Left renal cortex interstitium (tissue), 4 donors: Measurements from ENCODE around the gene TNFRSF6B. TPM values are rescaled to one million over a fixed set of nuclear protein-coding genes. Genes with fewer than 3 reads are reported as not detected.
"Not testable (repeated sequence)": the region's sequence is repeated elsewhere in the genome, so short reads cannot be mapped to it uniquely, and the experiment has no call there.

Experiments
- DNase-seq, 4 donors: peaks; one replicate each; pipeline ENCODE4 v3.0.0-alpha.2; 2013; ENCODE audit warnings: low read depth in 4 of 4, low spot score in 2 of 4, missing footprints in 1 of 4
- polyA plus RNA-seq, 4 donors: library from polyadenylated mRNA; unstranded; fragments of 120-200 nt; gene quantifications; one replicate each; pipeline ENCODE4 v1.2.1, GENCODE V29; 2013; ENCODE audit not compliant: insufficient read length in 4 of 4

TNFRSF6B gene
- polyA plus RNA-seq, 4 donors: 1.6 to 3.8 (median 2.9) TPM

DNA sequence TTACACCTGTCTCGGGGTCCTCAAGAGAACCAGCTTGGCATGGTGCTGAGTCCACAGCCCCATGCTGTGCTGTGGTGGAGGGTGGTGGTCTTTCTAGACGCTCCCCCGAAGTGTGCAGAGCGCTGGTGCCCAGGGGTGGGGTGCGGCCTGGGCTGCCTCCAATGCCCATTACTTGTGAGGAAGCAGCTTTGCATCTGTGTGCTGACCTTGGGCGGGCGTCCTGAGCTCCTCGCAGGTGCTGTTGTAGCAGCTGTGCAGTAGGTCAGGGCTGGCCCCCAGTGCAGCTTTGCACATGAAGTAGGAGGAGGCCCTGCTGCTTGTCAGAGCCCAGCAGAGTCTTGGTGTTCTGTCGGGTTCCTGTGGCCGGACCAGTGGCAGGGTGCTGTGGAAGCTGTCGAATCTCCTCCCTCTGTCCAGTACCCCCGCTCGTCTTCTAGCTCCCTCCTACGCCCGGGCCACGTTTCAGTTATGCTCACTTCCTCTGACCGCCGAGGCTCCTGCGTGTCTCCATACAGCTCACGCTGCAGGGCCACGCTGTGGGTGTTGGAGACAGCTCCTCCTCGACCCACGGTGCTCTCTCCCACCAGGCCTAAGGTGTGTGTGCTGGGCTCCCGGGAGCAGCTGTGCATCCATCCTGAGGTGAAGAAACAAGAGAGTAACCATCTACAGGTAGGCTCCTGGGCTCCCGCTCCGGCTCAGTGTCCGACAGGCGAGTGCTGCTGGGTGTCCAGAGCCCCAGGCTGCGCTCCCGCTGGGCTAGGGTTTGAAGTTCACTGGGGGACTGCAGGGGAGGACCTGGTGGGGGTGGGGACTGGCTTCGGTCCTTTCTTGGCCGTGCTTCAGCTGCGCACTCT, 34.3 kb upstream of the TNFRSF6B start:
- DNase-seq: no peak

- DNase-seq: no peak
These were observed 33.7 kb upstream of the TNFRSF6B start for GRCh38 chr20:63662813-63663189.

DNA sequence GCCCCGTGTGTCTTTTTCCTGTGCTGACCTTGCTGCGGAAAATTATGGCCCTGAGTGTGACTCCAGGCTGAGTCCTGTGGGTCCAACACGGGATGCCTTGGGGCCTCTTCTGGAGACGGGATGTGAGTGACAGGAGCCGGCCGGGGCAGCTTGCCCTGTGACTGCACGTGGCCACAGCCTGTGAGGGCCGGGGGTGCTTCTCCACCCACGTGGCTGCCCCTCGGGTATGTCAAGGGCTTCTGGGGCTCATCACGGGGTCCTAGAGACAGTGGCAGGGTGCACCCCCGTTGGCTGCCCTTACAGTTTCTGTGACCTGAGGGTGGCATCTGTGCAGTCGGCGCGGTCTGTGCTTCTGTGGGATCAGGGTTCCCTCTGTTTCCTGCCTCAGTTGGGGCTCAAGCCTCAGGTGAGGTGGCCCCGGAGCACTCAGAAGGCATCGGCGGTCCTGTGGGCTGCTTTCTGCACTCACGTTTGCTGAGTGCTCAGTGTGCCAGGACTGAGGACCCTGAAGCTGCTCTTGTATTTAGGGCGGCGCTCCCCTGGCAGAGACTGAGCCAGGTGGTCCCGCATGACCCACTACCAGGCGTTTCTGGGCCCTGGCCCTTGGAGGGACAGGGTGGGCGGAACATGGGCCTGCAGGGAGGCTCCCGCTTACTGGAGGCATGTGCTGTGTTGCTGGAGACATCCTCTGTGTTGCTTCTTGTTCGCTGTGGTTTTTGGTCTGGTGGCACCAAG, 33.0 kb upstream of the TNFRSF6B start:
- no peak for DNase-seq

DNA sequence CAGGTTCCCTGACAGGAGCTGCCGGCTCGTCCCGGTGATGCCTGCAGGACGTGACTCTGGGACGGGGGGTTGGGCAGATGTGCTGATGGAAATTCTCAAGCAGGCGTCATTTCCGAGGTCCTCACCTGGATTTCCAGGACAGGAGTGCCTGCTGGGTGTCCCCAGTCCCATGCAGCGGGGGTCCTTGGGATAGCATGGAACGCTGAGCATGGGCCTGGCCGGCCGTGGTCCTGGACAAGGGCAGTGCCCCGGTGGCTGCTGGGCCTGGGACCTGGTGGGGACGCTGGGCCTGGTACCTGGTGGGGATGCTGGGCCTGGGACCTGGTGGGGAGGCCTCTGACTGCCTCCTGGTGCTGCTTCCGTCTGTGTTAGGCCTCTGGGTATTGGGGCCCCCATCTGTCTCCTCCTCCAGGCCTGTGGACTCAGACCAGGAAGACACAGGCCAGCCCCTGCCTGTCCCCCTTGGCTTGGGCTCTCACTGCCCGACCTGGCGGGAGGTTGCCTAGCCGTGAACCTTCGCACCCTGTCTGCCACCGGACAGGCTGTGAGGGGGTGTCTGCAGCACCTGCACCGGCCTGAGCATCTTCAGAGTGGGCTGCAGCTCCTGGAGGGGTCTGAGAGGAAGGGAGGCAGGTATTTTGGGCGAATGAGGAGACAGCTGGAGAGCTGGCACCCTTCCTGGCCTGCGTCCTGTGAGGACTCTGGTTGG, 32.2 kb upstream of the TNFRSF6B start:
- DNase-seq: no peak

- DNase-seq: no peak
These were observed 31.4 kb upstream of the TNFRSF6B start for GRCh38 chr20:63664861-63665594.

DNA sequence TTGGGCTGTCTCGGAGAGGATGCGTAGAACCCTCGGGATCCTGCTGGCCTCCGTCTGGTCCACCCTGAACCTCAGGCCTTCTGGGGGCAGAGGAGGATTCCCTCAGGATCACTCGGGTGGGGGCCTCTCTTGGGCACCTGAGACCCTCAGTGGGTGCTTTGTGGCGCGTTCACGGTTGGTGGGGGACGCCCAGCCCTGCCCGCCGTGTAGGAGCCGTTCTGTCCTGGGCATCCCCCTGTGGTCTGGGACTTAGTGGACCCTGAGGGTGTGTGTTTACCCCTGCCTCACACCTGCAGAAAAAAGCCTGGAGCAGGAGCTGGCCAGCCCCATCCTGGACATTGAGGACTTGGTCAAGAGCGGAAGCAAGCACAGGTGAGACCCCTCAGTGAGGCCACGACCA, 30.7 kb upstream of the TNFRSF6B start:
- DNase-seq: no peak

- DNase-seq: no peak
These were observed 28.6 kb upstream of the TNFRSF6B start for GRCh38 chr20:63667858-63668257.

DNA sequence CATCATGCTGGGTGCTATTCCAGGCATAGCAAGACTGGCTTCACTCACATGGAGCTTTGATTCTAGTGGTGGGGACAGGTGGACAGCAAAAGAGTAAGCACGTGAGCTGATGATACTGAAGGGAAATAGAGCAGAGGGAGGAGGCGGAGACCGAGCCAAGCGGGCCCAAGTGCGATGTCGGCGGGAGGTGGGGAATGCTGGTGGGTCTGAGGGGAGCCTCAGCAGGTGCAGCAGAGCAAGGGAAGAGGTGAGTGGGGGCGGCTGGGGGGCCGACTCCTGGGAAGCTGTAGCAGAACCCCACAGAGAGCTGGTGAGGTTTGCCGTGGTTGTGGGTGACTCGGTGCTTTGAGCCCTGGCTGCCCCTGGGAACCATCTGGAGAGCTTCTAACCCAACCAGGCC, 28.1 kb upstream of the TNFRSF6B start:
- no peak for DNase-seq

DNA sequence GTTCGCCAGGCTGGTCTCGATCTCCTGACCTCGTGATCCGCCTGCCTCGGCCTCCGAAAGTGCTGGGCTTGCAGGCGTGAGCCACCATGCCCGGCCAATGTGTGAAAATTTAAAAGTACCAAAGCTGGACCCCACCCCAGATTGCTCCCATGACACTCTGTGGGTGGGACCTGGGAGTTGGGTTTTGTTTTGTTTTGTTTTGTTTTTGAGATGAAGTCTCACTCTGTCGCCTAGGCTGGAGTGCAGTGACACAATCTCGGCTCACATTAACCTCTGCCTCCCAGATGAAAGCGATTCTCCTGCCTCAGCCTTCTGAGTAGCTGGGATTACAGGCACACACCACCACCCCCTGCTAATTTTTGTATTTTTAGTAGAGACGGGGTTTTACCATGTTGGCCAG, 24.8 kb upstream of the TNFRSF6B start:
- DNase-seq: not testable (repeated sequence)

- no peak for DNase-seq
These were observed 23.8 kb upstream of the TNFRSF6B start for GRCh38 chr20:63672666-63673065.

GRCh38 chr20:63673951-63674350, 22.5 kb upstream of the TNFRSF6B start:
- no peak for DNase-seq

DNA sequence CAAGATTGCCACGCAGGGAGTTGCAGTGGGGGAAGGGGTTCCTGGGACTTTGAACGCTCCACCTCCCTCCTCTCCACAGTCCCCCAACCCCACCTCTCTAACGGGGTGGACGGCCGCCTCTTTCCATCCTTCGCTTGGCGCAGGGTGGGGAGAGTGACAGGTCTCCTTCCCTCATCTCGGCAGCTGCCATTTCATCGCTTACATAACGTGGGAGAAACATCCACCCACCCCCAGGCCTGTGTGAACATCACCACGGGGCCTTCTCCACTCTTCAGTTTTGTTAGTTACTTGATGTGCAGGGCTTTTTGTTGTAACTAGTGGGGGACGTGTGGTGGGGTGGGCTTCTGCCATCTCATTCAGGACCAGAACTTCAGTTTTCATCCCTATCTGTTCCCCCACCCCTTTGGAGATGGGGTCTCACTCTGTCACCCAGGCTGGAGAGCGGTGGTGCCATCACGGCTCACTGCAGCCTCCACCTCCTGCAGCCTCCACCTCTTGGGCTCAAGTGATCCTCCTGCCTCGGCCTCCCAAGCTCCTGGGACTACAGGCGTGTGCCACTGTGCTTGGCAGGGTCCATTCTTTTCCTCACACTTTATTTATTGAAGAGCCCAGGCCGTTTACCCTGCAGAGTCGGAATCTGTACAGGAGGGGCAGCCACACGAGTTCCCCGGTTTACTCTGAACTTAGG, 20.6 kb upstream of the TNFRSF6B start:
- DNase-seq: no peak

- DNase-seq: no peak
These were observed 18.4 kb upstream of the TNFRSF6B start for GRCh38 chr20:63678071-63678470.

GRCh38 chr20:63678667-63679465, 17.6 kb upstream of the TNFRSF6B start:
- DNase-seq: no peak

DNA sequence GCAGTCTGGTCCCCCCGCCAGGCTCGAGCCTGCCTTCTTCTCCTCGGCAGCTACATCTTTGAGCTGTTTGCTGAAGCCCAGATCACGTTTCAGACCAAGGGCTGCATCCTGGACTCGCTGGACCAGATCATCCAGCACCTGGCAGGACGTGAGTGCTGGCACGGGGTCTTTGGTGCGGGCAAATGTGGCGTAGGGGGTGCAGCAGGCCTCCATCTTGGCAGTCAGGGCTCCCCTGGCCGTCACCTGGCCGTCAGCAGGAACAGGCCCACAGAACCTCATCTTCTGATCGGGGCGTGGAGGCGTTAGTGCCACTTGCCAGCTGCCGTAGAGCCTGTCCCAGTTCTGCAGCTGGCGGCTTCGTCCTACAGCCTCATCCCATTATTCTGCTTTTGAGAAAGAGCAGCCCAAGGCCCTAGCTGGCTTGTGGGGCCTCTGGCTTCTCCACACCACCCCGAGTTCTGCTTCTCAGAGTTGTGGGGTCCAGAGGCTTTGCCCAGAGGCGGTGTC, 16.6 kb upstream of the TNFRSF6B start:
- no peak for DNase-seq

- no peak for DNase-seq
These were observed 16.0 kb upstream of the TNFRSF6B start for GRCh38 chr20:63680427-63680826.

- DNase-seq: no peak
These were observed 15.4 kb upstream of the TNFRSF6B start for GRCh38 chr20:63680857-63681608.

- DNase-seq: no peak
These were observed 14.8 kb upstream of the TNFRSF6B start for GRCh38 chr20:63681609-63682142.
